ENCODE results near the gene KIF16B. TPM values are rescaled to one million over a fixed set of nuclear protein-coding genes. Genes with fewer than 3 reads are reported as not detected.

KIF16B gene
- total and polyA plus RNA-seq, 9 of the 15 experiments (the other 6 are each of a cell fraction or from before 2014, with no cell fraction given) = 1.00 to 10.6 (median 8.5) TPM

DNA sequence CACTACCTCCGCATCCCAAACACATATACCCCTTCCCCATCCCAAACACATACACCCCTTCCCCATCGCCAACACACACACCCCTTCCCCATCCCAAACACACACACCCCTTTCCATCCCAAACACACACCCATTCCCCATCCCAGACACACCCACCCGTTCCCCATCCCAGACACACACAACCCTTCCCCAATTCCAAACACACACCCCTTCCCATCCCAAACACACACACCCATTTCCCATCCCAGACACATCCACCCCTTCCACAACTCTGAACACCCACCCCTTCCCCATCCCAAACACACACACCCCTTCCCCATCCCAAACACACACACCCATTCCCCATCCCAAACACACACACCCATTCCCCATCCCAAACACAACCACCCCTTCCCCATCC lies 314.5 kb downstream of the KIF16B start (continued):
- TF ChIP-seq, protein P1, sequence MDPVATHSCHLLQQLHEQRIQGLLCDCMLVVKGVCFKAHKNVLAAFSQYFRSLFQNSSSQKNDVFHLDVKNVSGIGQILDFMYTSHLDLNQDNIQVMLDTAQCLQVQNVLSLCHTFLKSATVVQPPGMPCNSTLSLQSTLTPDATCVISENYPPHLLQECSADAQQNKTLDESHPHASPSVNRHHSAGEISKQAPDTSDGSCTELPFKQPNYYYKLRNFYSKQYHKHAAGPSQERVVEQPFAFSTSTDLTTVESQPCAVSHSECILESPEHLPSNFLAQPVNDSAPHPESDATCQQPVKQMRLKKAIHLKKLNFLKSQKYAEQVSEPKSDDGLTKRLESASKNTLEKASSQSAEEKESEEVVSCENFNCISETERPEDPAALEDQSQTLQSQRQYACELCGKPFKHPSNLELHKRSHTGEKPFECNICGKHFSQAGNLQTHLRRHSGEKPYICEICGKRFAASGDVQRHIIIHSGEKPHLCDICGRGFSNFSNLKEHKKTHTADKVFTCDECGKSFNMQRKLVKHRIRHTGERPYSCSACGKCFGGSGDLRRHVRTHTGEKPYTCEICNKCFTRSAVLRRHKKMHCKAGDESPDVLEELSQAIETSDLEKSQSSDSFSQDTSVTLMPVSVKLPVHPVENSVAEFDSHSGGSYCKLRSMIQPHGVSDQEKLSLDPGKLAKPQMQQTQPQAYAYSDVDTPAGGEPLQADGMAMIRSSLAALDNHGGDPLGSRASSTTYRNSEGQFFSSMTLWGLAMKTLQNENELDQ (CRISPR knock-in tag; IDR thresholded peaks at IDR 0.05; ENCODE audit: borderline replicate concordance) = no peak
- TF ChIP-seq, protein P2, sequence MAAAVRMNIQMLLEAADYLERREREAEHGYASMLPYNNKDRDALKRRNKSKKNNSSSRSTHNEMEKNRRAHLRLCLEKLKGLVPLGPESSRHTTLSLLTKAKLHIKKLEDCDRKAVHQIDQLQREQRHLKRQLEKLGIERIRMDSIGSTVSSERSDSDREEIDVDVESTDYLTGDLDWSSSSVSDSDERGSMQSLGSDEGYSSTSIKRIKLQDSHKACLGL (CRISPR knock-in tag; IDR thresholded peaks at IDR 0.05; ENCODE audit: borderline replicate concordance, poor library complexity, severe bottlenecking) = no peak

DNA sequence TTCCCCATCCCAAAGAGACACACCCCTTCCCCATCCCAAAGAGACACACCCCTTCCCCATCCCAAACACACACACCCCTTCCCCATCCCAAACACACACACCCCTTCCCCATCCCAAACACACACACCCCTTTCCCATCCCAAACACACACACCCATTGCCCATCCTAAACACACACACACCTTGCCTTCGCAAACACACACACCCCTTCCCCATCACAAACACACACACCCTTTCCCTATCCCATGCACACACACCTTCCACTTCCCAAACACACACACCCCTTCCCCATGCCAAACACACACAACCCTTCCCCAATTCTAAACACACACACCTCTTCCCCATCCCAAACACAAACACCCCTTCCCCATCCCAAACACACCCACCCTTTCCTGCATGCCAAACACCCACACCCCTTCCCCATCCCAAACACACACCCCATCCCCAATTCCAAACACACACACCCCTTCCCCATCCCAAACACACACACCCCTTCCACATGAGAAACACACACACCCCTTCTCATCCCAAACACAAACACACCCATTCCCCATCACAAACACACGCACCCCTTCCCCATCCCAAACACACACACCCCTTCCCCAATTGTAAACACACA lies 315.3 kb downstream of the KIF16B start:
- H3K27me3 ChIP-seq (ENCODE audit: control insufficient read depth in 2 of 2, insufficient read depth in 2 of 2, low read length in 2 of 2) = no peaks in the 10 kb centered on the region
- H3K4me3 ChIP-seq = no peak overlapping the region
- in situ Hi-C loops (cut with MboI) = no loop called here
- CTCF ChIA-PET (ENCODE audit: low intra/inter-chr PET ratio) = no interaction called here
- no peak for DNase-seq (ENCODE audit: extremely low read depth in 1 of 4, low spot score in 3 of 4)
- H2AFZ ChIP-seq (ENCODE audit: low read depth, low read length) = no peak overlapping the region
- no peaks in the 10 kb centered on the region for H3K79me2 ChIP-seq (ENCODE audit: control insufficient read depth, insufficient read depth, low read length)
- no peak overlapping the region for H3K27ac ChIP-seq (ENCODE audit: extremely low read depth, low read depth, low read length)
- FAIRE-seq = no peak
- BruUV-seq (replicated peaks) = no TSS peak
- no peak overlapping the region for H3K4me2 ChIP-seq (ENCODE audit: insufficient read depth, low read length)
- no peak overlapping the region for H3K9ac ChIP-seq (ENCODE audit: insufficient read depth in 1 of 2, low read depth in 2 of 2, low read length in 2 of 2)
- POLR2A ChIA-PET = no interaction called here
- intact Hi-C loops (cut with micrococcal nuclease) = no loop called here
- WGBS (ENCODE audit: insufficient coverage, low coverage, missing lambda C conversion rate) = no CpG with 5 or more reads among the region's 2 CpGs
- H4K20me1 ChIP-seq (replicated peaks; ENCODE audit: control insufficient read depth, insufficient read depth, low read length) = no peaks in the 10 kb centered on the region
- no peaks in the 10 kb centered on the region for H3K9me1 ChIP-seq (ENCODE audit: control insufficient read depth, insufficient read depth, low read length)
- no peaks in the 10 kb centered on the region for H3K36me3 ChIP-seq (ENCODE audit: control insufficient read depth, insufficient read depth, low read length)
- ATAC-seq = no peak
- no peaks in the 10 kb centered on the region for H3K9me3 ChIP-seq (replicated peaks; ENCODE audit: control insufficient read depth, insufficient read depth, low read depth, low read length)
- peaks cover 4 to 9% of the 10 kb centered on the region in 2 experiments; a peak in 4 of 5 replicates for H3K4me1 ChIP-seq (replicated peaks in 1 of 2; ENCODE audit: control insufficient read depth in 2 of 2, insufficient read depth in 2 of 2, low read length in 2 of 2)
- TF ChIP-seq, protein P3, sequence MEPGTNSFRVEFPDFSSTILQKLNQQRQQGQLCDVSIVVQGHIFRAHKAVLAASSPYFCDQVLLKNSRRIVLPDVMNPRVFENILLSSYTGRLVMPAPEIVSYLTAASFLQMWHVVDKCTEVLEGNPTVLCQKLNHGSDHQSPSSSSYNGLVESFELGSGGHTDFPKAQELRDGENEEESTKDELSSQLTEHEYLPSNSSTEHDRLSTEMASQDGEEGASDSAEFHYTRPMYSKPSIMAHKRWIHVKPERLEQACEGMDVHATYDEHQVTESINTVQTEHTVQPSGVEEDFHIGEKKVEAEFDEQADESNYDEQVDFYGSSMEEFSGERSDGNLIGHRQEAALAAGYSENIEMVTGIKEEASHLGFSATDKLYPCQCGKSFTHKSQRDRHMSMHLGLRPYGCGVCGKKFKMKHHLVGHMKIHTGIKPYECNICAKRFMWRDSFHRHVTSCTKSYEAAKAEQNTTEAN (CRISPR knock-in tag; IDR thresholded peaks at IDR 0.05) = no peak
- TF ChIP-seq, protein P4, sequence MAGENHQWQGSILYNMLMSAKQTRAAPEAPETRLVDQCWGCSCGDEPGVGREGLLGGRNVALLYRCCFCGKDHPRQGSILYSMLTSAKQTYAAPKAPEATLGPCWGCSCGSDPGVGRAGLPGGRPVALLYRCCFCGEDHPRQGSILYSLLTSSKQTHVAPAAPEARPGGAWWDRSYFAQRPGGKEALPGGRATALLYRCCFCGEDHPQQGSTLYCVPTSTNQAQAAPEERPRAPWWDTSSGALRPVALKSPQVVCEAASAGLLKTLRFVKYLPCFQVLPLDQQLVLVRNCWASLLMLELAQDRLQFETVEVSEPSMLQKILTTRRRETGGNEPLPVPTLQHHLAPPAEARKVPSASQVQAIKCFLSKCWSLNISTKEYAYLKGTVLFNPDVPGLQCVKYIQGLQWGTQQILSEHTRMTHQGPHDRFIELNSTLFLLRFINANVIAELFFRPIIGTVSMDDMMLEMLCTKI (IDR thresholded peaks at IDR 0.05; ENCODE audit: partially characterized antibody) = no peak
- TF ChIP-seq JUNB (CRISPR knock-in tag; conservative IDR thresholded peaks at IDR 0.05) = no peak
- TF ChIP-seq MCM5 (IDR thresholded peaks at IDR 0.05; ENCODE audit: low read depth) = no peak
- no peak for TF ChIP-seq ZNF253 (CRISPR knock-in tag; conservative IDR thresholded peaks at IDR 0.05)
- TF ChIP-seq, protein P5, sequence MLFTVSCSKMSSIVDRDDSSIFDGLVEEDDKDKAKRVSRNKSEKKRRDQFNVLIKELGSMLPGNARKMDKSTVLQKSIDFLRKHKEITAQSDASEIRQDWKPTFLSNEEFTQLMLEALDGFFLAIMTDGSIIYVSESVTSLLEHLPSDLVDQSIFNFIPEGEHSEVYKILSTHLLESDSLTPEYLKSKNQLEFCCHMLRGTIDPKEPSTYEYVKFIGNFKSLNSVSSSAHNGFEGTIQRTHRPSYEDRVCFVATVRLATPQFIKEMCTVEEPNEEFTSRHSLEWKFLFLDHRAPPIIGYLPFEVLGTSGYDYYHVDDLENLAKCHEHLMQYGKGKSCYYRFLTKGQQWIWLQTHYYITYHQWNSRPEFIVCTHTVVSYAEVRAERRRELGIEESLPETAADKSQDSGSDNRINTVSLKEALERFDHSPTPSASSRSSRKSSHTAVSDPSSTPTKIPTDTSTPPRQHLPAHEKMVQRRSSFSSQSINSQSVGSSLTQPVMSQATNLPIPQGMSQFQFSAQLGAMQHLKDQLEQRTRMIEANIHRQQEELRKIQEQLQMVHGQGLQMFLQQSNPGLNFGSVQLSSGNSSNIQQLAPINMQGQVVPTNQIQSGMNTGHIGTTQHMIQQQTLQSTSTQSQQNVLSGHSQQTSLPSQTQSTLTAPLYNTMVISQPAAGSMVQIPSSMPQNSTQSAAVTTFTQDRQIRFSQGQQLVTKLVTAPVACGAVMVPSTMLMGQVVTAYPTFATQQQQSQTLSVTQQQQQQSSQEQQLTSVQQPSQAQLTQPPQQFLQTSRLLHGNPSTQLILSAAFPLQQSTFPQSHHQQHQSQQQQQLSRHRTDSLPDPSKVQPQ (CRISPR knock-in tag; IDR thresholded peaks at IDR 0.05; ENCODE audit: borderline replicate concordance) = no peak
- no peak for TF ChIP-seq ZNF212 (CRISPR knock-in tag; IDR thresholded peaks at IDR 0.05)
- no peak for TF ChIP-seq PHB2 (IDR thresholded peaks at IDR 0.05; ENCODE audit: low read depth)
- no peak for TF ChIP-seq HMG20A (CRISPR knock-in tag; conservative IDR thresholded peaks at IDR 0.05)
- TF ChIP-seq ZNF764 (CRISPR knock-in tag; IDR thresholded peaks at IDR 0.05; ENCODE audit: low read depth) = no peak
